ENCODE data around the gene CCDC142. TPM values are rescaled to one million over a fixed set of nuclear protein-coding genes. Genes with fewer than 3 reads are reported as not detected.

The CCDC142 gene
- total RNA-seq, 1 experiment from 2014 or later = 19.8 TPM

DNA sequence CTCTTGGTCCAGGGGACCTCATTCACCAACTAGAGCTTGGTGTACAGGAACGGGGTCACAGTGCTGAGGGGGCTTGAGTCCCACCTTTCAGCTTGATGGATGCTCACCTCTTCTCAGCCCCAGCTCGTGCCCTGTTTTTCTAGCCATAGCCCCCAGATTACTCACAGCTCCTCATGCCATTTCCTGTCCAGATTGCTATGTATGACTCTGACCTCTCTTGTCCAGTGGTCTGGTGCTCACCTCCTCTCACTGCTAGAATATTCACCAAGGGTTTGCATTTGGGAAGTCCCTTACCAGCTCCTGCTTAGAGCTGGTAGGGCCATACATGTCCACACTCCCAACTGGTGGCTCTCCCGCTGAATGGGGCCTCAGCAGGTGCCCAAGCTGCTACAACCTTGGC is 10.7 kb upstream of the CCDC142 start:
- Histone ChIP-seq H3K9me3 (ENCODE audit: insufficient read depth, low read depth) (no peaks in the 10 kb centered on the region), H3K27ac (no peak overlapping the region), H3K4me1 (replicated peaks; ENCODE audit: insufficient read depth) (peaks cover 12% of the 10 kb centered on the region), H2AFZ (no peak overlapping the region), H3K4me3 (no peak overlapping the region), H4K20me1 (ENCODE audit: insufficient read depth) (no peaks in the 10 kb centered on the region), H3K9me2 (ENCODE audit: insufficient read depth) (no peaks in the 10 kb centered on the region), H3K36me3 (ENCODE audit: low read depth) (no peaks in the 10 kb centered on the region), H3F3A (ENCODE audit: insufficient read depth, low read depth) (peaks cover 3% of the 10 kb centered on the region; the same call in 1 of the 2 replicates), H3K79me2 (ENCODE audit: low read depth) (0 out of 2 replicates have a peak, but pooled peaks cover 6% of the 10 kb centered on the region), H3K4me2 (no peak overlapping the region), H3K27me3 (ENCODE audit: insufficient read depth, low read depth) (no peaks in the 10 kb centered on the region)
- POLR2A ChIA-PET (ENCODE audit: unreplicated experiment) = no interaction called here
- intact Hi-C loops (cut with micrococcal nuclease; ENCODE audit: unreplicated experiment) = no loop called here
- DNase-seq = peak in 1 of 2 experiments; percentile 22
- TF ChIP-seq CTCF (conservative IDR thresholded peaks at IDR 0.05) = no peak
- no peak for TF ChIP-seq EZH2 (IDR thresholded peaks at IDR 0.05; ENCODE audit: low read depth)
- CTCF ChIA-PET = no interaction called here
- no TSS peak for BruUV-seq (replicated peaks)

- BruUV-seq (replicated peaks) = no TSS peak
Measured at GRCh38 chr2:74491648-74492544, 9.1 kb upstream of the CCDC142 start.

GRCh38 chr2:74489906-74490305 is 7.1 kb upstream of the CCDC142 start:
- intact Hi-C loops (cut with micrococcal nuclease; ENCODE audit: unreplicated experiment) = loop anchor here (10.0 kb wide), 1 partner anchor 165 kb away; the partner anchor contains the start of gene SEMA4F
- CTCF ChIA-PET = no interaction called here
- H3K9me3 ChIP-seq (ENCODE audit: insufficient read depth, low read depth) = no peaks in the 10 kb centered on the region

More at GRCh38 chr2:74491648-74492544, 9.1 kb upstream of the CCDC142 start:
- peaks cover 13% of the 10 kb centered on the region; the same call in 1 of the 2 replicates for H3K4me1 ChIP-seq (replicated peaks; ENCODE audit: insufficient read depth)
- no peaks in the 10 kb centered on the region for H3K36me3 ChIP-seq (ENCODE audit: low read depth)
- no peak overlapping the region for H2AFZ ChIP-seq
- peaks cover 14% of the 10 kb centered on the region for H3F3A ChIP-seq (ENCODE audit: insufficient read depth, low read depth)
- H3K27me3 ChIP-seq (ENCODE audit: insufficient read depth, low read depth) = no peaks in the 10 kb centered on the region
- TF ChIP-seq CTCF (conservative IDR thresholded peaks at IDR 0.05) (no peak), EZH2 (IDR thresholded peaks at IDR 0.05; ENCODE audit: low read depth) (no peak)
- H3K9me3 ChIP-seq (ENCODE audit: insufficient read depth, low read depth) = no peaks in the 10 kb centered on the region
- DNase-seq = peak in 1 of 2 experiments; percentile 33
- no peak overlapping the region for H3K4me2 ChIP-seq
- intact Hi-C loops (cut with micrococcal nuclease; ENCODE audit: unreplicated experiment) = no loop called here
- H3K4me3 ChIP-seq = no peak overlapping the region
- ChIA-PET POLR2A (ENCODE audit: unreplicated experiment) (no interaction called here), CTCF (interaction anchor here (0.5 kb wide), 1 partner anchor 21 kb away, joined by 9 read pairs; no protein-coding TSS in a partner anchor)
- H3K27ac ChIP-seq = no peak overlapping the region
- H3K79me2 ChIP-seq (ENCODE audit: low read depth) = no peaks in the 10 kb centered on the region
- no peaks in the 10 kb centered on the region for H4K20me1 ChIP-seq (ENCODE audit: insufficient read depth)
- no peaks in the 10 kb centered on the region for H3K9me2 ChIP-seq (ENCODE audit: insufficient read depth)

More at GRCh38 chr2:74489906-74490305, 7.1 kb upstream of the CCDC142 start:
- no peaks in the 10 kb centered on the region for H3K27me3 ChIP-seq (ENCODE audit: insufficient read depth, low read depth)
- H3F3A ChIP-seq (ENCODE audit: insufficient read depth, low read depth) = peaks cover 15% of the 10 kb centered on the region
- no peak overlapping the region for H3K4me2 ChIP-seq
- peaks cover 12% of the 10 kb centered on the region; the same call in 1 of the 2 replicates for H3K4me1 ChIP-seq (replicated peaks; ENCODE audit: insufficient read depth)
- TF ChIP-seq CTCF (conservative IDR thresholded peaks at IDR 0.05) (no peak), EZH2 (IDR thresholded peaks at IDR 0.05; ENCODE audit: low read depth) (no peak)
- H3K27ac ChIP-seq = no peak overlapping the region
- H3K9me2 ChIP-seq (ENCODE audit: insufficient read depth) = no peaks in the 10 kb centered on the region
- no peak overlapping the region for H2AFZ ChIP-seq
- BruUV-seq (replicated peaks) = no TSS peak
- no peaks in the 10 kb centered on the region for H4K20me1 ChIP-seq (ENCODE audit: insufficient read depth)
- no peaks in the 10 kb centered on the region for H3K36me3 ChIP-seq (ENCODE audit: low read depth)
- POLR2A ChIA-PET (ENCODE audit: unreplicated experiment) = no interaction called here
- H3K4me3 ChIP-seq = no peak overlapping the region
- H3K79me2 ChIP-seq (ENCODE audit: low read depth) = no peaks in the 10 kb centered on the region
- DNase-seq = no peak
